Activated naive CD8-positive, alpha-beta T cell treated with anti-CD3 and anti-CD28 coated beads, Interleukin-2, amount 50 U/mL, for 16 hours (primary cell): ENCODE measurements around the gene UVRAG.
"Not testable (repeated sequence)": the region's sequence is repeated elsewhere in the genome, so short reads cannot be mapped to it uniquely, and the experiment has no call there.

Experiments used
- DNase-seq: peaks from one replicate; pipeline ENCODE4 v3.0.0-alpha.2; 2020; ENCODE audit warnings: low read depth, low spot score

Gene UVRAG

DNA sequence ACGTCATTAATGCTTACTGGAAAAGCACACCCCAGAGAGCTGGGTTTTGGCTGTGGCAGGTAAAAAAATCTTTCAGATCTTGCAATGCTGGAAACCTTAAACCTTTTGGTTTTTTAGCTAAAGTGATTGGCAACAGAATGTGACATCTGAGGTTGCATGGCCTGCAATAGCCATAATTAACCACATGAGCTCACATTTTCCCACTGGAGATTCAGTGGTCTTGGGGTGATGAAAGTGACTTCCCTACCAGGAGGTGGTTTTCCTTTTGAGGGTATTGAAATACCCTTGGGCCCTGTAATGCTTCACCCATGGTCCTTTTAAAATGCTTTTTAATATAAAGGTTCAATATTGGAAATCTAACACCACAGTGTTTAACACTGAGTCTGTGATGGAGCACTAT lies 198.5 kb downstream of the UVRAG start:
- DNase-seq: no peak

DNA sequence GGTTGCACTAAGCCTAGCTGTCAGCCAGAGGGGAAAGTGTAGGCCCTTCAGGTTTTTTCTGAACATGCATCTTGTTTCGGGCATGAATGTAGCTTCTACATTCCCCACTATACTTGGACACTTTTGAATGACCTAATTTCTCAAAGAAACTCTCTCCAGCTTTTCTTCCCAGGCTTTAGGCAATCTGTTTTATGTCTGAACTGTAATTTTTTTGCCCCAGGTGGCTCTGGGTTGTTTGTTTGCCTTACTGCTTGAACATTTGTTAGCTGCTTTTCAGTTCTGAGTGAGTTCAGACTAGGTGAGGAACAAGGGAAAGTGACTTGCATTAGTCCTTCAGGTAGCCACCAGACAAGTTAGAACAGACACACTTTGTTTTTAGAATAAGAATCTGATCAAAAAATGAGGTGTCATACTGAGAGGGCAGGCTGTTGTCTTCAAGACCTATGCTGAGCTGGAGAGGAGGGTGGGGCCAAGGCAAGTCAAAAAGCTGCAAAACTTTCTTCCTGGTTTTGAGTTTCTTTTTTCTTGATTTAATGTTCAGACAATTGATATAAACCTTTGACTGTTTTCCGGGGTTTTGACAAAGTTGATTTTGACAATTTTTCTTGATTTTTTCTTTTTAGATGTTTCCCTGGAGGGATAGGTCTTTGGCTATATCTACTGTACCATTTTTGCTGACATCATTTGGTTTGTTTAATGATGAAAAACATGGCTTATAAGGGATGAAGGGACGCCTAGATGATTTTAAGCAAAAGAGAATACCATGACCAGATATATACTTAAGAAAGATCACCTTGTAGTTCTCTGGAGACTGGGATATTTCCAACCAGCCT lies 208.4 kb downstream of the UVRAG start:
- no peak for DNase-seq

DNA sequence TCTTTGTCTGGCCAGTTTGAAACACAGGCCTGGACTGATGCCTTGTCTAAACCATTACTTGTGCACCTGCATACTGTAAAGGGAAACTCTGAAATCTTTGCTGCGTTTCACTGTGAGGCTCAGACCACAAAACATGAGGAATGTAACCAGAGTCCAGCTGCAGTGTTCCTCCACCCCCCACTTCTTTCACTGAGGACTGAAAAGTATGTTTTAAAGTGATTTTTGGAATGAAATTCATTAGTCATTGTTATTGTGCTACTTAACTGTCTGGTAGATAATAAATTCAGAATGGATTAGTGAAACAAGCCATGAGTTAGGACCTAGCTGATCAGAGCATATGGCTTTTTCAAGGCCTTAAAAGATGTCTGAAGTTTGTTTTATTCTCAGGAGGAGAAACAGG lies 210.1 kb downstream of the UVRAG start:
- no peak for DNase-seq

DNA sequence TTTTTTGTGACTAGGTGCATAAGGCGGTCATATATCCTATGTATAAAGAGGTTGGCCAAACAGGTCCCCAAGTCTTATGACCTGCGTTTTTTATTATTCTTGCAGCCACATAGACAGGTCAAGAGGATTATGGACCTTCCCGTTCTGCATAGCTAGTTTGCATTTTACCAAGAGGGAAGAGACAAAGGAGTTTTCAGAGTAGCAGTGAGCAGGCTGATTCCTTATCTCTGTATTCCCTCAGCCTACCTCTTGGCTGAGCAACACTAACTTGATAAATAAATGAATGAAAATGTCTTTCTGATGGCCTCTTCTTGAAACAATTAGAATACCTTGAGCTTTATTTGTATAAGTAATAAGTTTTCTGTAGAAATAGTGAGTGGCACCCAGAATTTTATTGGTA lies 210.8 kb downstream of the UVRAG start:
- DNase-seq: no peak

DNA sequence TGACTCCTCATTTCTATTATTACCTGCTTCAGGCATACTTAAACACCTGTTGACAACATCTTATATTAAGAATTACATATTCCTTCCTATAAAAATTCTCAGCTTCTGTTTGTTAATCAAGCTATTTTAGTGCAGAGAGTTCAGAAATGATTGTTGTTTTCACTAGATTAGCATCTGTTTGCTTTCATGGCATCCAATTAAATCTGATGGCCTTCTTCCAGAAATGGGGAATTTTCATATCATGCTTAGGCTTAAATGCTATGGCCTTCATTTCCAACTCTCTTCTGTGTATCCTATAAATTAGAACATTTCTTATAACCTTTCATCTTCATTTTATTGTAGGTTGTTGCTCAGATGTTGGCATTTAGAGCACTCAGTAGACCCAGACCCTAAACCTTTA lies 211.3 kb downstream of the UVRAG start:
- DNase-seq: no peak

DNA sequence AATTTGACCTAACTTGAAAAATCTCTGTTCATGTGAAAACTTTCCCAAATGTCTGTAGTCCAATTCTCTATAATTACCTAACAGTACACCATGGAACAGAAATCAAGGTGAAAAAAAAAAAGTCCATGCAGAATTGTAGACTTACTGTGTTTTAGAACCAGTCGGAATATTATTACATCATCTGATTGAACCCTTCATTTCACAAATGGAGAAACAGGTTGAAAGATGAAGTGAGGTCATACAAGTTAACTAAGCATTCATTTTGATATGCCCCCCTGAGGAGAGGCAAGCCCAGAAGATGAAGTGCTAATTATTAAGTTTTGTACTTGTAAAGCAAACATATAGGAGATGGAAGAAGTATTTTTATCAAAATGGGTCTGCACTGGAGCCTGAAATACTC lies 211.9 kb downstream of the UVRAG start:
- no peak for DNase-seq

DNA sequence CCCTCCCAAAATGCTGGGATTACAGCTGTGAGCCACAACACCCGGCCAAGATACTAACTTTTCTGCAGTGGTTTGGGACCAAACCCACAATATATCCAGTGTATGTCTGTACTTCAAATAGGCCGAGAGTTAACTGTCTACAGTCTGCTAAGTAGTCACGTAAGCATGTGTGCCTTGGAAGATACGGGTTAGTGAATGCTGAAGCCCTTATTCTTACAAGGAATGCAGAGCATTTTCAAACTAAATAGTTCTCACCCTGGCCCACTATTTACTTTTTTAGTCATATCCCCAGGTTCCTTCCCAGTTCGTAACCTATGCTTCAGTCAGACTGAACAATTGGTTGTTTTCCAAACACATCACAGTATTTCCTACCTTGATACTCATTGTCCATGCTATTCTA lies 215.3 kb downstream of the UVRAG start:
- no peak for DNase-seq

DNA sequence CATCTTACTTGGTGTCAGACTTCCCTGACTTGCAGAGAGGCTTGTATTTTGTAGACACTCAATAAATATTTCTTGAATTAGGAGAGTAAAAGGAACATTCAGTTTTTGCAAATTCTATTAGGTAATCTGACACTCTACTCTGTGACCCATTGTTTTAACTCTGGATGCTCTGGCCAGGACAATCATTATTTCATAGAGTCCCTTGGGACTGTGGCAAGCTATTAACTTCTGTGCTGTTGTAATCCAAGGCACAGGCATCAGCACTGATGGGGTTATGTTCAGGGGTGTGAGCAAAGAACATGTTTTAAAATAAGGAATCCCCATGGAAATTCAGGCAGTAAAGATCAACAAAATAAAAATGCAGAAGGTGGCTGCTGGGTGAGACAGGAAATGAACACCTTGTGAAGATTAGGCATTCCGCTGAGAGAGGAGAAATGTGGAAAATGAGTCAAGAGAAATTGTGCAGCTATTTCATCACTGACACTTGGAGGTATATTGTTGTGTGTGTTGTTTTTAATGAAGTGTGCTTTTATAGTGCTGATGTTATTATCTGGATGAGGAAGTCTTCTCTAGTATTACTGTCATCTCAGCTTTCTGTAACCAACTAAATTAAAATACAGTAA lies 216.1 kb downstream of the UVRAG start:
- no peak for DNase-seq

DNA sequence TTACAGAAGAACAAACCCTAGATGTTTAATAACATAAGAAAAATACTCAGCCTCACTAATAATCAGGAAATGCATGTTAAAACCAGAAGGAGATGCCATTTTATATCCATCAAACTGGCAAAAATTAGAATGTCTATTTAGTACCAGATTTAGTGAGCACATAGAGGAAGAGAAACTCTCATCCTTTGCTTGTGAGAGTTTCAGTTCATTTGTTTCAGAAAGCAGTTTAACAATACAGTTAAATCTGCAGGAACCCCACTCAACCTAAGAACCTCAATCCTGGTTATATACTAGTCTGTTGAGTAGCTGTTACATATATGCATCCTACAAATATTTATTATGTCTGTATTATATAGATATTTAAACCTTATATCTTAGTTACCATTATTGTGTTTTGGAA lies 218.7 kb downstream of the UVRAG start:
- no peak for DNase-seq

DNA sequence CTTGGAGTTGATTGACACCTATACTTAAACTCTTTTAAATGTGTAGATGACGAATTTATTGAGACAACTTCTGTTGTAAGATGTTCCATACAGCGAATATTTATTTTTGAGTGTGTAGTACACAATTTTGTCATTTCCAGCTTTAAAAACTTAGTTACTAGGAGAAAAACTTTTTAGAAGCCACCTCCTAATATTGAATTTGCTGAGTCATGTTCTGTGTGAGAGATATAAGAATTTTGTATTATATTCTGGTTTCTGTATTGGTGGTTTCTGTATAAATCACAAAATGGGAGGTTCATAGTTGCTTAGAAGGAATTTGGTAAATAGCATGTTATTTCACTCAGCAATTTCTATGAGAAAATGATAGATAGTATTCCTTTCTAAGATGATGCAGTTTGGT lies 220.0 kb downstream of the UVRAG start:
- no peak for DNase-seq

DNA sequence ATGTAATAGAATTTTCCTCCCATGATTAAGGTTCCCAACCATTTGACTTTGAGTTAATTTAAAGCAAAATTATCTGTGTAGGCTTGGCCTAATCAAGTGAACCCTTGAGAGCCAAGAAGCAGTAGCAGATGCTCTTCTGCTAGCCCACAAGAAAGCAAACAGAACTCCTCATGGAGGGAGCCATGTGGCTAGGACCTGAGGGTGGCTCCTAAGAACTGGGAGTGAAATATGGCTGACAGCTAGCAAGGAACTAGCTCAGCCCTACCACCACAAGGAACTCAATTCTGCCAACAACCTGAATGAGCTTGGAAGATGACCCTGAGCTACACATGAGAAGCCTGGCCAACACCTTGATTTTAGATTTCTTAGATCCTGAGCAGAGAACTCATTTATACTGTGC lies 223.6 kb downstream of the UVRAG start:
- DNase-seq: no peak

DNA sequence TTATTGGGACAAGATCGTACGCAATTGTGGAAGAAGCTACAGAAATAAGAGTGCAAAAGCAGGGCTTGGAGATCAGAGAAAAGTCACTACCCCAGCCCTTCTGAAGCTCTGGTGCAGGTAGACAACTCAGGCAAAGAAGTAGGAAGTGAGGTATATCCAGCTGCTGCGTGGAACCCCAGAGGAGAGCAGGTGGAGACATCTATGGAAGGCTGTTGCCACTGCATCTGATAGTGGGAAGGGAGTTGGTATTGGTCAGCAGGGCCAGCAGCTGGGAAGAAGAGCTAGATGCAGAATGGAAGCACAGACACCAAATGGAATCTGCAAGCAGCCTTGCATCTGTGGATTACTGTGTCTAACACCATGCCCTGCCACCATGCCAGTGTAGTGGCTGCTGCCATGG lies 226.2 kb downstream of the UVRAG start:
- no peak for DNase-seq

DNA sequence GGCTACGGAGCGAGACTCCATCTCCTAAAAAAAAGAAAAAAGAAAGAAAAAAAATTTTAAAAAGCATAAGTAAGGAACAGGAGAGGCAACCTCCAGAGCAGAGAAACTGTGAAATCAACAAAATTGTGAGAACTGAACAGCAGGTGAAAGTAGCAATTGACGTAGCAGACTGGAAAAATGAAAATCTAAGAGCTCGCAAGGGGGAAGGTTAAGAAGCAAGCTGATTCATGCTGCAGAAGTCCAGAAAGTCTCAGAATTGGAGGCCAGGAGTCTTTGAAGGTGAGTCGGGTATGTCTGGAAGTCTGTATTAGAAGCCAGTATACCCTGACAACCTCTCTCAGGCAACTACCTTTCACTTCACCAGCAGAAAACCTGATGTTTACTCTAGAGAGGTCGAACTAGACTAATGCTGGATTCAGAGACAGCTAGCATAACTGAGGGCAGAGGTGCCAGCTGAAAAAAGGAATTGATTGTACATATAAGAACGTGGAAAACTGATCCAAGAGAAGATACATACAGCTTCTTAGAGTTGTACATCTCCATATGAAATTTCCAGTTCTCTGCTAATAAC lies 229.8 kb downstream of the UVRAG start:
- DNase-seq: no peak

DNA sequence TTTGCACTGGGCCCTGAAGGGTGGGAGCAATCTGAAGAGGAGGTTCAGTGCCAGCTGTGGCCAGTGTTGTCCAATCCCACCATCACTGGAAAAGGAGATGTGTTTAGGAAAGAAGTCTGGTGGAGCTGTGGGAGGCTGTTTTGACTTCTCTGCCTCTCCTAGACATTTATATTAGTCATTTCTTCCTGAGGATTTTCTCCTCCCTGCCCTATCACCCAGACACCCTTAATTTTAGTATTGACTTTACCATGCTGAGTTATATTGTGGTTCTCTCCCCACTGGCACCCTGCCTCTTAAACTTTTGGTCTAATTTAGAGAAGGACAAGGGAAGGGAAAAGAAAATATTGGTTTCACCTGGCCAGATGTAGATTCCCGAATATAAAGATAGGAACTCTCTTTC lies 232.2 kb downstream of the UVRAG start:
- no peak for DNase-seq

DNA sequence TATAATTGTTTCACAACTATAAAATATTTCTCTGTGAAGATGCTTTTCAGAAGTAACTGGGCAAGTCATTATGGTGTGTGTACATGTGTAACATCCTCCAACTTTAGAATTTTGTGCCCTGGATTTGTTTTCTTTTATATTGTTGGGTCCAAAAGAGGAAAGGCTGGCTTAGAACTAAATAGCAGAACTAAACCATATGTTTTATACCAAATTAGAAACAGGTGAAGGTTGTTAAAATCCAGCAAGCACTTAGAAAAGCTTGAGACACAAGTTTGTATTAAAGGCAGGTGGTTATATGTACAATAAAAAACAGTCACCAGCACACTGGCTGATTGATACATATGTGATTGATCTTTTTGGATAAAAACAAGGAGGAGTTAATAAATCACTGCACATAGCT lies 232.8 kb downstream of the UVRAG start:
- DNase-seq: no peak

DNA sequence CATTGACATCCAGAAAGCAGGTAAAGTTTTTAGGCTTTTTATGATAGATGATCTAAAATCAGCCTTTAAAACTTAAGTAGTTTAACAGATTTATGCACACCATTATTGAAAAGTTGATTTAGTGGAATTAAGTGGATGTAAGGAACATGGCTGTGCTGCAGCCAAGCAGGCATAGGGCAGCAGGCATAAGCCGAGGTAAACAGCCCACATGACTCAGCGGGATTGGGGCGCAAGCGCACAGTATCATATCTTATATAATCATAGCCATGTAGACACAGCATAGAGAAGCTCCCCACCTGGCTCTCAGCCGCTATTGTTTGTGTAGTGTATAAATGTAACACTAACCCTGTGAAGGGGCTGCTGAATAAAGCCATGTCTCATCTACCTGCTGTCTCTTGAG lies 233.8 kb downstream of the UVRAG start:
- no peak for DNase-seq

DNA sequence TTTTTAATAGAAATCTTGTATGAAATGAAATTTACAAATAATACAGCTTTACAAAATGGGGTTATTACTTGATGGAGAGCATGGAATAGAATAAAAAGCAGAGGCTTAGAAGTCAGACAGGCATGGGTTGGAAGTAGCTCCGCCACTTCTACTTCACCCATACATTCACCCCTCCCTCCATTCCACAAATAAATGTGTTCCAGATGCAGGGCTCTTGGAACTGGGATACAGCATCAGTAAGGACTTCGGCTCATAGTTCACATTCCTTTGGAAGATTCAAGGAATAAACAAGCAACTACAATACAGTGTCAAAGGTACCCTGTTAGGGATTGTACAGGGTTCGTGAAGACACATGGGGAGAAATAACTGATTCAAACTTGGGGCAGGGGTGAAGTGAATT lies 234.5 kb downstream of the UVRAG start:
- DNase-seq: no peak

DNA sequence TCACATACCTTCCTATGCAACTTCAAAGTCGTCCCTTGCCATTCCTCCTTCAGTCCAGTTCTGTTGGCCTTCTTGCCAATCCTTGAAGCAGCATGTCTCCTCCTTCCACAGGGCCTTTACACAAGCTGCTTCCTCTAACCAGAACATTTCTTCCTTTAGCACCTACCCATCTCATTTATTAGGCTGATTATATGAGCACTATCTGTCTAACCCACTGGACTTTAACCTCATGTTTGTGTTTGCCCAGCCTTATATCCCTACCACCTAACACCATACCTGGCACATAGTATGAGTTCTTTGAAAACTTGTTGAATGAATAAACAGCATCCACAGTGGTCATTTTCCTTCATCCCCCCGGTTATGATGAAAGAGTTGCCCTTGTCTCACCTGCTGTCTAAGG lies 236.9 kb downstream of the UVRAG start:
- no peak for DNase-seq

DNA sequence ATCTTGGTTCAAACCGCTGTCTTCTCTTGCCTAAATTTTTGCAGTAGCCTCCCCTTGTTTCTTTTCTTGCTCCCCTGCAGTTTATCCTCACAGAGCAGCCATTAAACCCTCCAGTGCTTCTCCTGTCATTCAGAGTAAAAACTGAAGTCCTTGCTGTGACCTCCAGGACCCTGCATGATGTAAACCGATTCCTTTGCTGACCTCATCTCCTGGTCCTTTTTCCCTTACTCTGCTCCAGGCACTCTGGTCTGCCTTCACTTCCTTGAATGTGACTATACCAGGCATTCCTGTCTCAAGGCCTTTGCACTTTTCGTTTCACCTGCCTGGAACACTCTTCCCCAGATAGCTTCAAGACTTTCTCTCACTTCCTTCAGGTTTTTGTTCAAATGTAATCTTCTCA lies 239.3 kb downstream of the UVRAG start:
- no peak for DNase-seq

DNA sequence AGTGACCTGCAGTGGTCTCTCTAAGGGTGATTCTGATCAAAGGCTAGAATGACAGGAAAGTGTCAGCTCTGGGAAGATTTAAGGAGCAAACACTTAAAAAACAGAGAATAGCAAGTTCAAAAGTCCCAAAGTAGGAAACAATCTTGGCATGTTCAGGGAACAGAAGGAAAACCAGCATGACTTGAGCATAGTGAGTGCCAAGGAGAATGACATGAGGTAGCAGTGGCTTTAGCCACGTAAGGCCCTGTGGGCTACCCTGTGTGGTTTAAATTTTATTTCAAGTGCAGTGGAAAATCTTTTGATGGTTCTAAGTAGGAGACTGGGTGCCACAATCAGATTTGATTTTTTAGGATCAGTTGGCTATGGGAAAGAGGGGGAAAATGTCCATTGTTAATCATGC lies 241.9 kb downstream of the UVRAG start:
- DNase-seq: no peak

DNA sequence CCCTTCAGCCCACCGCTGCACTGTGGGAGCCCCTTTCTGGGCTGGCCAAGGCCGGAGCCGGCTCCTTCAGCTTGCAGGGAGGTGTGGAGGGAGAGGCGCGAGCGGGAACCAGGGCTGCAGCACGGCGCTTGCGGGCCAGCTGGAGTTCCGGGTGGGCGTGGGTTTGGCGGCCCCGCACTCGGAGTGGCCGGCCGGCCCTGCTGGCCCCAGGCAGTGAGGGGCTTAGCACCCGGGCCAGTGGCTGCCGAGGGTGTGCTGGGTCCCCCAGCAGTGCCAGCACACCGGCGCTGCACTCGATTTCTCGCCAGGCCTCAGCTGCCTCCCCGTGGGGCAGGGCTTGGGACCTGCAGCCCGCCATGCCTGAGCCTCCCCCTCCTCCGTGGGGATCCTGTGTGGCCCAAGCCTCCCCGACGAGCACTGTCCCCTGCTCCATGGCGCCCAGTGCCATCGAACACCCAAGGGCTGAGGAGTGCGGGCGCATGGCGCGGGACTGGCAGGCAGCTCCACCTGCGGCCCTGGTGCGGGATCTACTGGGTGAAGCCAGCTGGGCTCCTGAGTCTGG lies 245.5 kb downstream of the UVRAG start:
- DNase-seq: not testable (repeated sequence)

DNA sequence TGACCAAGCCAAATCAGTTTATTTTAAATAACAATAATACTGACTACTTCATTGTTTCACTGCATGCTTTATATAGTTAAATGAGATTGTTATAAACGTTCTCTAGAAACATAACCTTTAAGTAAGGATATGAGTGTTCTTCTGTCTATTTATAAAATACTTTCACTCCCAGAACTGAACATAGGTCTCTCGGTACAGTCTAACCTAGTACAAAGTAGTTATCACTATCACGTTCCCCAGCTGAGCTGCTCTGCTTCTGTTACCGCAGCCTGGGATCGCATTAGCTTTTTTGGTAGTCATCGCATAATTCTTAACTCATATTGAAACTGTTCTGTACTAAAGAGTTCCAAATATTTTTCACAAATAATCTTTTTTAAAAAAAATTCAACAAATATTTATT lies 247.7 kb downstream of the UVRAG start:
- no peak for DNase-seq

DNA sequence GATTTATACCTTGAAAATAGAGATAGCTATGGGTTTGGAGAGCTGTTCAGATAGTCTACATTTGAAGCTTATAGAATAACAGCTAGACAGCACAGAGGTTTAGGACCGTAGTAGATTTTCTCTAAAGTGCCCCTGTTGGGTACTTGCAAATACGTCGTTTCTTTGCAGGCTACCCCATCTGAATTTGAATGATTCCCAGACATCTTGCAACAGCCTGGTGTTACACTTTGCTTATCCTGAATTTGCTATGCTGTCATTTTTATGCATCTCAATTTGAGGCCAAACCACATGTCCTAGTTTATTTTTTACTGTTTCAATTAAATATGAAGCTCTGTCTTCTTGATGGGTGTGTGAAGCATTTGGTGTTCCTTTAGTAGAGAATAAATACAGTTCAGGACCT lies 249.2 kb downstream of the UVRAG start:
- DNase-seq: no peak
